ENCODE results near the gene SF3B5. TPM values are rescaled to one million over a fixed set of nuclear protein-coding genes. Genes with fewer than 3 reads are reported as not detected.

The SF3B5 gene
- total and polyA plus RNA-seq, 9 of the 15 experiments (the other 6 are each of a cell fraction or from before 2014, with no cell fraction given), result 238 to 1,211 (median 407) TPM

DNA sequence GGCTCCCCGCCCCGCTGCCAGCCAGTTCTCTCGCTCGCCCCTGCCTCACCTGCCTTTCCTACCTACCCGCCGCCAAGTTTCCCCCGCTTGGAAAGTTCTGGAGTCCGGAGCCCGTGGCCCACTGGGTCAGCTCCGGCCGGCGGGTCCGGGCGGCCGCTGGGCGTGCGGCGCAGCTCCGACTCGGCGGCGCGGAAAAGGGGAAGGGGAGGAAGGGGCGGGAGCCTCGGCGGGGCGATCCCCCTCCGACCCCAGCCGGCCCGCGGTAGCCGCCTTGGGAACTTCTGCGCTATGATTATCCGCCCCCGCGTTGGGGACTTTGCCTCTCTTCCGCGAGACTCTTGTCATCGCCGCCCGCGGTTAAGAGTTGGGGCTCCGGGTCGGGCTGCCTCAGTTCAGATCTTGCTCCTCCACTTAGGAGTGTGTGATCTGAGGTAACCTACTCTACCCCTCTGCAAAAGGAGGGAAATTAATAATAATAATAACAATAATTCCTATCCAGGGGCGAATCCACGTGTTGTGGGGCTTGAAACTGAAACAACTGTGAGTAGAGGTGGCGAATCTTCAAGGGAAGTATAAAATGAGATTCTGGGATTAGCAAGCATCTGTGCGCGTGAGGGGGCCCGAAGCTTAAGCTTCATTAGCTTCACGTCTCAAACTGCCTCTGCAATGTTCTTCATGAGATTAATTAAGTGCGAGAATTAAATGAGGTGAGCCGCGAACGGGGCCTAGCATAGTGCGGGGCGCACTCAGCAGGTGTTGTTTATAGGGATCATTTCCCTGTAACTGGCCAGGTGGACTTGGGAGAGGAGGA lies 30.8 kb downstream of the SF3B5 start (continued):
- TF ChIP-seq ZNF695 (CRISPR knock-in tag; IDR thresholded peaks at IDR 0.05) (no peak), TCF3 (CRISPR knock-in tag; IDR thresholded peaks at IDR 0.05) (no peak), ZNF57 (CRISPR knock-in tag; IDR thresholded peaks at IDR 0.05) (no peak), EP300 (IDR thresholded peaks at IDR 0.05; ENCODE audit: low read length) (no peak), CHD1 (IDR thresholded peaks at IDR 0.05; ENCODE audit: low read length) (no peak), PHB2 (IDR thresholded peaks at IDR 0.05; ENCODE audit: low read depth) (no peak), ZKSCAN3 (CRISPR knock-in tag; IDR thresholded peaks at IDR 0.05) (no peak), SPI1 (IDR thresholded peaks at IDR 0.05; ENCODE audit: borderline replicate concordance, low read depth, low read length) (peak; percentile 74), TCF7 (IDR thresholded peaks at IDR 0.05; ENCODE audit: borderline replicate concordance) (no peak), ZBTB17 (CRISPR knock-in tag; IDR thresholded peaks at IDR 0.05) (no peak), NFRKB (IDR thresholded peaks at IDR 0.05; ENCODE audit: low read depth) (no peak), BMI1 (IDR thresholded peaks at IDR 0.05; ENCODE audit: low read length) (no peak), RBM34 (IDR thresholded peaks at IDR 0.05; ENCODE audit: borderline replicate concordance, insufficient read depth, low read length) (no peak), TFAM (CRISPR knock-in tag; conservative IDR thresholded peaks at IDR 0.05) (no peak)
- TF ChIP-seq, protein P1, sequence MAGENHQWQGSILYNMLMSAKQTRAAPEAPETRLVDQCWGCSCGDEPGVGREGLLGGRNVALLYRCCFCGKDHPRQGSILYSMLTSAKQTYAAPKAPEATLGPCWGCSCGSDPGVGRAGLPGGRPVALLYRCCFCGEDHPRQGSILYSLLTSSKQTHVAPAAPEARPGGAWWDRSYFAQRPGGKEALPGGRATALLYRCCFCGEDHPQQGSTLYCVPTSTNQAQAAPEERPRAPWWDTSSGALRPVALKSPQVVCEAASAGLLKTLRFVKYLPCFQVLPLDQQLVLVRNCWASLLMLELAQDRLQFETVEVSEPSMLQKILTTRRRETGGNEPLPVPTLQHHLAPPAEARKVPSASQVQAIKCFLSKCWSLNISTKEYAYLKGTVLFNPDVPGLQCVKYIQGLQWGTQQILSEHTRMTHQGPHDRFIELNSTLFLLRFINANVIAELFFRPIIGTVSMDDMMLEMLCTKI (IDR thresholded peaks at IDR 0.05; ENCODE audit: partially characterized antibody), result no peak
- TF ChIP-seq, protein P2, sequence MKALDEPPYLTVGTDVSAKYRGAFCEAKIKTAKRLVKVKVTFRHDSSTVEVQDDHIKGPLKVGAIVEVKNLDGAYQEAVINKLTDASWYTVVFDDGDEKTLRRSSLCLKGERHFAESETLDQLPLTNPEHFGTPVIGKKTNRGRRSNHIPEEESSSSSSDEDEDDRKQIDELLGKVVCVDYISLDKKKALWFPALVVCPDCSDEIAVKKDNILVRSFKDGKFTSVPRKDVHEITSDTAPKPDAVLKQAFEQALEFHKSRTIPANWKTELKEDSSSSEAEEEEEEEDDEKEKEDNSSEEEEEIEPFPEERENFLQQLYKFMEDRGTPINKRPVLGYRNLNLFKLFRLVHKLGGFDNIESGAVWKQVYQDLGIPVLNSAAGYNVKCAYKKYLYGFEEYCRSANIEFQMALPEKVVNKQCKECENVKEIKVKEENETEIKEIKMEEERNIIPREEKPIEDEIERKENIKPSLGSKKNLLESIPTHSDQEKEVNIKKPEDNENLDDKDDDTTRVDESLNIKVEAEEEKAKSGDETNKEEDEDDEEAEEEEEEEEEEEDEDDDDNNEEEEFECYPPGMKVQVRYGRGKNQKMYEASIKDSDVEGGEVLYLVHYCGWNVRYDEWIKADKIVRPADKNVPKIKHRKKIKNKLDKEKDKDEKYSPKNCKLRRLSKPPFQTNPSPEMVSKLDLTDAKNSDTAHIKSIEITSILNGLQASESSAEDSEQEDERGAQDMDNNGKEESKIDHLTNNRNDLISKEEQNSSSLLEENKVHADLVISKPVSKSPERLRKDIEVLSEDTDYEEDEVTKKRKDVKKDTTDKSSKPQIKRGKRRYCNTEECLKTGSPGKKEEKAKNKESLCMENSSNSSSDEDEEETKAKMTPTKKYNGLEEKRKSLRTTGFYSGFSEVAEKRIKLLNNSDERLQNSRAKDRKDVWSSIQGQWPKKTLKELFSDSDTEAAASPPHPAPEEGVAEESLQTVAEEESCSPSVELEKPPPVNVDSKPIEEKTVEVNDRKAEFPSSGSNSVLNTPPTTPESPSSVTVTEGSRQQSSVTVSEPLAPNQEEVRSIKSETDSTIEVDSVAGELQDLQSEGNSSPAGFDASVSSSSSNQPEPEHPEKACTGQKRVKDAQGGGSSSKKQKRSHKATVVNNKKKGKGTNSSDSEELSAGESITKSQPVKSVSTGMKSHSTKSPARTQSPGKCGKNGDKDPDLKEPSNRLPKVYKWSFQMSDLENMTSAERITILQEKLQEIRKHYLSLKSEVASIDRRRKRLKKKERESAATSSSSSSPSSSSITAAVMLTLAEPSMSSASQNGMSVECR (CRISPR knock-in tag; IDR thresholded peaks at IDR 0.05), result no peak
- TF ChIP-seq, protein P3, sequence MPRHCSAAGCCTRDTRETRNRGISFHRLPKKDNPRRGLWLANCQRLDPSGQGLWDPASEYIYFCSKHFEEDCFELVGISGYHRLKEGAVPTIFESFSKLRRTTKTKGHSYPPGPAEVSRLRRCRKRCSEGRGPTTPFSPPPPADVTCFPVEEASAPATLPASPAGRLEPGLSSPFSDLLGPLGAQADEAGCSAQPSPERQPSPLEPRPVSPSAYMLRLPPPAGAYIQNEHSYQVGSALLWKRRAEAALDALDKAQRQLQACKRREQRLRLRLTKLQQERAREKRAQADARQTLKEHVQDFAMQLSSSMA (CRISPR knock-in tag; IDR thresholded peaks at IDR 0.05), result no peak
- TF ChIP-seq, protein P4, sequence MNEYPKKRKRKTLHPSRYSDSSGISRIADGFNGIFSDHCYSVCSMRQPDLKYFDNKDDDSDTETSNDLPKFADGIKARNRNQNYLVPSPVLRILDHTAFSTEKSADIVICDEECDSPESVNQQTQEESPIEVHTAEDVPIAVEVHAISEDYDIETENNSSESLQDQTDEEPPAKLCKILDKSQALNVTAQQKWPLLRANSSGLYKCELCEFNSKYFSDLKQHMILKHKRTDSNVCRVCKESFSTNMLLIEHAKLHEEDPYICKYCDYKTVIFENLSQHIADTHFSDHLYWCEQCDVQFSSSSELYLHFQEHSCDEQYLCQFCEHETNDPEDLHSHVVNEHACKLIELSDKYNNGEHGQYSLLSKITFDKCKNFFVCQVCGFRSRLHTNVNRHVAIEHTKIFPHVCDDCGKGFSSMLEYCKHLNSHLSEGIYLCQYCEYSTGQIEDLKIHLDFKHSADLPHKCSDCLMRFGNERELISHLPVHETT (CRISPR knock-in tag; conservative IDR thresholded peaks at IDR 0.05 in 1 of 2, IDR thresholded peaks at IDR 0.05 in 1 of 2), result no peak
